ENCODE measurements around the gene PARPBP.
"Not testable (repeated sequence)": the region's sequence is repeated elsewhere in the genome, so short reads cannot be mapped to it uniquely, and the experiment has no call there.

The PARPBP gene

DNA sequence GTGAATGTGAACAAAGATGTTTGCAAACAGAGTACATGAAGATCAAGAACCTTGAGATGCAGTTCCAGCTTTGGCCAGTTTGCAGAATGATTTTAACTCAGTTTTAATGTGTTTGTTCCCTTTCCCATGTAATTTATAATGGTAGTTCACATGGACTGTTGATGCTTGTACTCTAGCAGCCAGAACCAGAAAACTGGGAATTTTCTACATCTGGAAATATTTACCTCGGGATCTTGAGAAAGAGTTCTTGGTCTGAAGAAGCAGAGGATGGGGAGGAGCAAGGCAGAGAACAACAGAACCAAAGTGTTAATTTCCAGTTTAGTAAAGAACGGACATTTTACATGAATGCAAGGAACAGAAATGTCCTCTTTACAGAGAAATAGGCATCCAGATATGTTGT lies 114.6 kb downstream of the PARPBP start:
- POLR2A ChIA-PET (ENCODE audit: low non-redundant PET): no interaction called here
- CTCF ChIA-PET: no interaction called here
- TF ChIP-seq, protein P1, sequence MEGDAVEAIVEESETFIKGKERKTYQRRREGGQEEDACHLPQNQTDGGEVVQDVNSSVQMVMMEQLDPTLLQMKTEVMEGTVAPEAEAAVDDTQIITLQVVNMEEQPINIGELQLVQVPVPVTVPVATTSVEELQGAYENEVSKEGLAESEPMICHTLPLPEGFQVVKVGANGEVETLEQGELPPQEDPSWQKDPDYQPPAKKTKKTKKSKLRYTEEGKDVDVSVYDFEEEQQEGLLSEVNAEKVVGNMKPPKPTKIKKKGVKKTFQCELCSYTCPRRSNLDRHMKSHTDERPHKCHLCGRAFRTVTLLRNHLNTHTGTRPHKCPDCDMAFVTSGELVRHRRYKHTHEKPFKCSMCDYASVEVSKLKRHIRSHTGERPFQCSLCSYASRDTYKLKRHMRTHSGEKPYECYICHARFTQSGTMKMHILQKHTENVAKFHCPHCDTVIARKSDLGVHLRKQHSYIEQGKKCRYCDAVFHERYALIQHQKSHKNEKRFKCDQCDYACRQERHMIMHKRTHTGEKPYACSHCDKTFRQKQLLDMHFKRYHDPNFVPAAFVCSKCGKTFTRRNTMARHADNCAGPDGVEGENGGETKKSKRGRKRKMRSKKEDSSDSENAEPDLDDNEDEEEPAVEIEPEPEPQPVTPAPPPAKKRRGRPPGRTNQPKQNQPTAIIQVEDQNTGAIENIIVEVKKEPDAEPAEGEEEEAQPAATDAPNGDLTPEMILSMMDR (conservative IDR thresholded peaks at IDR 0.05; ENCODE audit: low read depth): no peak
- no peak overlapping the region for H3K27ac ChIP-seq
- DNase-seq (ENCODE audit: low spot score): no peak

GRCh38 chr12:102240859-102241258 lies 120.9 kb downstream of the PARPBP start:
- H3K27ac ChIP-seq; DNase-seq (ENCODE audit: low spot score); CTCF ChIA-PET; POLR2A ChIA-PET (ENCODE audit: low non-redundant PET): not testable (repeated sequence)

Data from RWPE1 (cell line).